ENCODE measurements around the gene NCAM2. TPM values are rescaled to one million over a fixed set of nuclear protein-coding genes. Genes with fewer than 3 reads are reported as not detected.

Gene NCAM2
- total RNA-seq, 1 donor from 2014 or later: 16.3 TPM

GRCh38 chr21:21019681-21020080 lies 21.5 kb downstream of the NCAM2 start:
- Mint-ChIP-seq H3K36me3 (ENCODE audit: low read depth) (no peaks in the 10 kb centered on the region), H3K4me1 (ENCODE audit: low read depth) (peaks cover 7% of the 10 kb centered on the region), H3K4me3 (ENCODE audit: unreplicated experiment) (no peak overlapping the region), H3K27me3 (ENCODE audit: low read depth) (no peaks in the 10 kb centered on the region), H3K27ac (ENCODE audit: unreplicated experiment) (no peak overlapping the region), H3K9me3 (ENCODE audit: low read depth) (no peaks in the 10 kb centered on the region)
- no peak for TF ChIP-seq CTCF (IDR thresholded peaks at IDR 0.05)
- DNase-seq (ENCODE audit: low spot score): no peak

GRCh38 chr21:21025742-21026141 lies 27.5 kb downstream of the NCAM2 start:
- H3K9me3 Mint-ChIP-seq (ENCODE audit: low read depth): no peaks in the 10 kb centered on the region
- DNase-seq (ENCODE audit: low spot score): no peak
- no peak overlapping the region for H3K27ac Mint-ChIP-seq (ENCODE audit: unreplicated experiment)
- no peak overlapping the region for H3K4me3 Mint-ChIP-seq (ENCODE audit: unreplicated experiment)
- TF ChIP-seq CTCF (IDR thresholded peaks at IDR 0.05): no peak
- no peaks in the 10 kb centered on the region for H3K27me3 Mint-ChIP-seq (ENCODE audit: low read depth)
- H3K36me3 Mint-ChIP-seq (ENCODE audit: low read depth): no peaks in the 10 kb centered on the region
- H3K4me1 Mint-ChIP-seq (ENCODE audit: low read depth): peaks cover 10% of the 10 kb centered on the region

- DNase-seq (ENCODE audit: low spot score): no peak
- Mint-ChIP-seq H3K4me3 (ENCODE audit: unreplicated experiment) (no peak overlapping the region), H3K9me3 (ENCODE audit: low read depth) (no peaks in the 10 kb centered on the region), H3K27me3 (ENCODE audit: low read depth) (no peaks in the 10 kb centered on the region), H3K36me3 (ENCODE audit: low read depth) (no peaks in the 10 kb centered on the region), H3K4me1 (ENCODE audit: low read depth) (peaks cover 10% of the 10 kb centered on the region), H3K27ac (ENCODE audit: unreplicated experiment) (no peak overlapping the region)
- no peak for TF ChIP-seq CTCF (IDR thresholded peaks at IDR 0.05)
Observed at GRCh38 chr21:21028275-21028820, 30.1 kb downstream of the NCAM2 start.

- Mint-ChIP-seq H3K27me3 (ENCODE audit: low read depth) (no peaks in the 10 kb centered on the region), H3K4me3 (ENCODE audit: unreplicated experiment) (no peak overlapping the region), H3K27ac (ENCODE audit: unreplicated experiment) (no peak overlapping the region), H3K4me1 (ENCODE audit: low read depth) (peaks cover 10% of the 10 kb centered on the region), H3K9me3 (ENCODE audit: low read depth) (peaks cover 3% of the 10 kb centered on the region), H3K36me3 (ENCODE audit: low read depth) (no peaks in the 10 kb centered on the region)
- no peak for DNase-seq (ENCODE audit: low spot score)
- TF ChIP-seq CTCF (IDR thresholded peaks at IDR 0.05): no peak
Observed at GRCh38 chr21:21029164-21029563, 31.0 kb downstream of the NCAM2 start.

GRCh38 chr21:21030311-21030710 lies 32.1 kb downstream of the NCAM2 start:
- no peaks in the 10 kb centered on the region for H3K27me3 Mint-ChIP-seq (ENCODE audit: low read depth)
- TF ChIP-seq CTCF (IDR thresholded peaks at IDR 0.05): no peak
- H3K9me3 Mint-ChIP-seq (ENCODE audit: low read depth): peaks cover 3% of the 10 kb centered on the region
- H3K4me3 Mint-ChIP-seq (ENCODE audit: unreplicated experiment): no peak overlapping the region
- H3K27ac Mint-ChIP-seq (ENCODE audit: unreplicated experiment): no peak overlapping the region
- H3K4me1 Mint-ChIP-seq (ENCODE audit: low read depth): peaks cover 9% of the 10 kb centered on the region
- DNase-seq (ENCODE audit: low spot score): no peak
- H3K36me3 Mint-ChIP-seq (ENCODE audit: low read depth): no peaks in the 10 kb centered on the region

Measured in chondrocyte (in vitro differentiated cells).